Left renal cortex interstitium (tissue), 4 donors: Measurements from ENCODE around the gene CLIP2. TPM values are rescaled to one million over a fixed set of nuclear protein-coding genes. Genes with fewer than 3 reads are reported as not detected.
"Not testable (repeated sequence)": the region's sequence is repeated elsewhere in the genome, so short reads cannot be mapped to it uniquely, and the experiment has no call there.

Source experiments
- DNase-seq, 4 donors: peaks; one replicate each; pipeline ENCODE4 v3.0.0-alpha.2; 2013; ENCODE audit warnings: low read depth in 4 of 4, low spot score in 2 of 4, missing footprints in 1 of 4
- polyA plus RNA-seq, 4 donors: library from polyadenylated mRNA; unstranded; fragments of 120-200 nt; gene quantifications; one replicate each; pipeline ENCODE4 v1.2.1, GENCODE V29; 2013; ENCODE audit not compliant: insufficient read length in 4 of 4

CLIP2 gene
- polyA plus RNA-seq, 4 donors: 26.0 to 38.2 (median 30.4) TPM

- DNase-seq: no peak
Measured at GRCh38 chr7:74325210-74325565, 36.0 kb downstream of the CLIP2 start.

GRCh38 chr7:74329225-74329624, 40.0 kb downstream of the CLIP2 start:
- no peak for DNase-seq

GRCh38 chr7:74332373-74333176, 43.4 kb downstream of the CLIP2 start:
- no peak for DNase-seq

- no peak for DNase-seq
Measured at GRCh38 chr7:74334030-74334429, 44.8 kb downstream of the CLIP2 start.

- DNase-seq: no peak
Measured at GRCh38 chr7:74337926-74338325, 48.7 kb downstream of the CLIP2 start.

- DNase-seq: no peak
Measured at GRCh38 chr7:74338366-74339108, 49.3 kb downstream of the CLIP2 start.

GRCh38 chr7:74339648-74340047, 50.4 kb downstream of the CLIP2 start:
- not testable (repeated sequence) for DNase-seq

- no peak for DNase-seq
Measured at GRCh38 chr7:74343281-74344131, 54.3 kb downstream of the CLIP2 start.

- no peak for DNase-seq
Measured at GRCh38 chr7:74344132-74344496, 54.9 kb downstream of the CLIP2 start.

GRCh38 chr7:74344786-74345185, 55.6 kb downstream of the CLIP2 start:
- no peak for DNase-seq

GRCh38 chr7:74345970-74346369, 56.8 kb downstream of the CLIP2 start:
- no peak for DNase-seq

- no peak for DNase-seq
Measured at GRCh38 chr7:74349621-74350020, 60.4 kb downstream of the CLIP2 start.

GRCh38 chr7:74350751-74351150, 61.5 kb downstream of the CLIP2 start:
- DNase-seq: no peak

GRCh38 chr7:74351836-74352235, 62.6 kb downstream of the CLIP2 start:
- DNase-seq: no peak

- not testable (repeated sequence) for DNase-seq
Measured at GRCh38 chr7:74352551-74353138, 63.4 kb downstream of the CLIP2 start.

- no peak for DNase-seq
Measured at GRCh38 chr7:74354009-74354408, 64.8 kb downstream of the CLIP2 start.

GRCh38 chr7:74355091-74355490, 65.9 kb downstream of the CLIP2 start:
- no peak for DNase-seq

GRCh38 chr7:74356589-74357315, 67.5 kb downstream of the CLIP2 start:
- no peak for DNase-seq

- DNase-seq: no peak
Measured at GRCh38 chr7:74360008-74360407, 70.8 kb downstream of the CLIP2 start.

GRCh38 chr7:74362266-74362665, 73.1 kb downstream of the CLIP2 start:
- DNase-seq: no peak
